IMR-90 (cell line): ENCODE data around the gene CDK2AP2. TPM values are rescaled to one million over a fixed set of nuclear protein-coding genes. Genes with fewer than 3 reads are reported as not detected.

ENCODE experiments used
- ATAC-seq: fragments of 200-7000 bp; cut with Tn5 transposase; 2 replicates; pipeline ENCODE4 v1.9.1; 2020; ENCODE audit warnings: low read depth, mild to moderate bottlenecking, moderate library complexity
- BruUV-seq: library from RNA; stranded (reverse); fragments of 400-500 nt; replicated peaks from 2 replicates; lab custom pipeline; 2021; lab: Mats Ljungman, UMichigan
- CTCF ChIA-PET: fragments of 300-600 bp; formaldehyde crosslinking; extraction: SDS; loops from one replicate; lab custom pipeline; 2021; ENCODE audit warnings: antibody characterized with exemption; lab: Yijun Ruan, JAX
- POLR2A ChIA-PET: fragments of 300-600 bp; sonication (Branson Sonifier 250); formaldehyde crosslinking; loops from one replicate; lab custom pipeline; 2022; ENCODE audit warnings: antibody characterized with exemption; ENCODE audit not compliant: unreplicated experiment; lab: Charles Lee
- DNase-seq: peaks from one replicate; pipeline ENCODE4 v3.0.0; 2013
- H2AFZ ChIP-seq: replicated peaks from 2 replicates; pipeline ENCODE3; 2013; ENCODE audit warnings: low read length, mild to moderate bottlenecking; ENCODE audit not compliant: poor library complexity
- H2AK5ac ChIP-seq: 2 replicates; pipeline ENCODE4 v1.6.1; 2013; ENCODE audit warnings: low read depth, low read length, inconsistent platforms
- H2AK9ac ChIP-seq: replicated peaks from 2 replicates; pipeline ENCODE3; 2013; ENCODE audit warnings: mild to moderate bottlenecking, low read depth, low read length, moderate library complexity; ENCODE audit not compliant: poor library complexity
- H2BK120ac ChIP-seq: 2 replicates; pipeline ENCODE4 v1.6.1; 2013; ENCODE audit warnings: low read depth, low read length, inconsistent platforms
- H2BK15ac ChIP-seq: 3 replicates; pipeline ENCODE4 v1.6.1; 2013; ENCODE audit warnings: low read depth, low read length, inconsistent platforms
- H2BK20ac ChIP-seq: 2 replicates; pipeline ENCODE4 v1.6.1; 2013; ENCODE audit warnings: low read depth, mild to moderate bottlenecking, inconsistent platforms, low read length, moderate library complexity
- H2BK5ac ChIP-seq: 2 replicates; pipeline ENCODE4 v1.6.1; 2013; ENCODE audit warnings: mild to moderate bottlenecking, low read depth, low read length, inconsistent platforms; ENCODE audit not compliant: poor library complexity, severe bottlenecking
- H3K14ac ChIP-seq: replicated peaks from 2 replicates; pipeline ENCODE4 v1.6.1; 2013; ENCODE audit warnings: low read depth, low read length, inconsistent platforms
- H3K18ac ChIP-seq: 2 replicates; pipeline ENCODE4 v1.6.1; 2013; ENCODE audit warnings: low read depth, low read length, control low read depth
- H3K23ac ChIP-seq: 2 replicates; pipeline ENCODE4 v1.6.1; 2013; ENCODE audit warnings: low read depth, low read length, inconsistent platforms
- H3K27ac ChIP-seq: 2 replicates; pipeline ENCODE4 v1.5.1; 2013; ENCODE audit warnings: mild to moderate bottlenecking, control low read depth, low read length; ENCODE audit not compliant: insufficient read depth
- H3K27me3 ChIP-seq: 2 replicates; pipeline ENCODE4 v1.6.1; 2013; ENCODE audit warnings: low read length; ENCODE audit not compliant: control insufficient read depth, insufficient read depth
- H3K36me3 ChIP-seq: 2 replicates; pipeline ENCODE4 v1.6.1; 2013; ENCODE audit warnings: low read length, mixed read lengths; ENCODE audit not compliant: control insufficient read depth, insufficient read depth
- H3K4ac ChIP-seq: 2 replicates; pipeline ENCODE4 v1.6.1; 2013; ENCODE audit warnings: low read depth, low read length, inconsistent platforms
- H3K4me1 ChIP-seq: 2 replicates; pipeline ENCODE4 v1.6.1; 2013; ENCODE audit warnings: low read length, mixed read lengths; ENCODE audit not compliant: control insufficient read depth, insufficient read depth
- H3K4me2 ChIP-seq: 2 replicates; pipeline ENCODE4 v1.6.1; 2013; ENCODE audit warnings: low read depth, mild to moderate bottlenecking, control low read depth, low read length, moderate library complexity
- H3K4me3 ChIP-seq: 2 replicates; pipeline ENCODE4 v1.5.1; 2013; ENCODE audit warnings: low read depth, mild to moderate bottlenecking, control low read depth, low read length, moderate library complexity; ENCODE audit not compliant: insufficient read depth
- H3K56ac ChIP-seq: 2 replicates; pipeline ENCODE4 v1.6.1; 2013; ENCODE audit warnings: low read length, inconsistent platforms; ENCODE audit not compliant: insufficient read depth; ENCODE audit errors: extremely low read depth
- H3K79me1 ChIP-seq, 2 experiments: 2 replicates each; pipeline ENCODE4 v1.6.1; 2013; ENCODE audit warnings: low read length in 2 of 2, inconsistent platforms in 1 of 2, low read depth in 1 of 2
- H3K9ac ChIP-seq: 2 replicates; pipeline ENCODE4 v1.6.1; 2013; ENCODE audit warnings: low read depth, low read length, control low read depth
- H3K9me1 ChIP-seq: 2 replicates; pipeline ENCODE4 v1.6.1; 2013; ENCODE audit warnings: low read length, inconsistent platforms; ENCODE audit not compliant: insufficient read depth
- H3K9me3 ChIP-seq: 2 replicates; pipeline ENCODE4 v1.6.1; 2013; ENCODE audit warnings: low read length; ENCODE audit not compliant: control insufficient read depth, insufficient read depth
- H4K20me1 ChIP-seq: 2 replicates; pipeline ENCODE4 v1.6.1; 2013; ENCODE audit warnings: low read length, inconsistent platforms; ENCODE audit not compliant: insufficient read depth
- H4K5ac ChIP-seq: 2 replicates; pipeline ENCODE4 v1.6.1; 2013; ENCODE audit warnings: mild to moderate bottlenecking, low read depth, low read length, control low read depth
- H4K8ac ChIP-seq, 2 experiments: 2 replicates each; pipeline ENCODE4 v1.6.1; 2013; ENCODE audit warnings: low read depth in 2 of 2, low read length in 2 of 2, control low read depth in 1 of 2, inconsistent platforms in 1 of 2
- H4K91ac ChIP-seq: 2 replicates; pipeline ENCODE4 v1.6.1; 2013; ENCODE audit warnings: low read depth, low read length, inconsistent platforms; ENCODE audit not compliant: insufficient read depth
- BHLHE40 ChIP-seq: fragments of 150-350 bp; IDR thresholded peaks from 2 replicates; pipeline ENCODE4 v1.6.1; 2016; ENCODE audit warnings: mild to moderate bottlenecking, low read depth, low read length
- CEBPB ChIP-seq: IDR thresholded peaks from 2 replicates; pipeline ENCODE4 v1.6.1; 2012; ENCODE audit warnings: low read depth, low read length, improper control_type of control experiment
- CHD1 ChIP-seq: IDR thresholded peaks from 2 replicates; pipeline ENCODE4 v1.6.1; 2012; ENCODE audit warnings: low read depth, low read length, improper control_type of control experiment
- FOS ChIP-seq: fragments of 150-350 bp; IDR thresholded peaks from 2 replicates; pipeline ENCODE4 v1.6.1; 2016; ENCODE audit warnings: low read depth, low read length
- MXI1 ChIP-seq: IDR thresholded peaks from 2 replicates; pipeline ENCODE4 v1.6.1; 2012; ENCODE audit warnings: low read depth, mild to moderate bottlenecking, low read length, moderate library complexity, borderline replicate concordance
- RAD21 ChIP-seq: IDR thresholded peaks from 2 replicates; pipeline ENCODE4 v1.6.1; 2012; ENCODE audit warnings: low read length, improper control_type of control experiment
- RCOR1 ChIP-seq: IDR thresholded peaks from 2 replicates; pipeline ENCODE4 v1.6.1; 2012; ENCODE audit warnings: mild to moderate bottlenecking, low read length, improper control_type of control experiment; ENCODE audit not compliant: insufficient replicate concordance
- SMC3 ChIP-seq: fragments of 150-350 bp; IDR thresholded peaks from 2 replicates; pipeline ENCODE4 v1.6.1; 2016; ENCODE audit warnings: low read depth, mild to moderate bottlenecking, antibody characterized with exemption, low read length, moderate library complexity
- WGBS, 2 experiments: methylation state at CpG; one replicate each; pipeline versions ENCODE4 v1.1.5 to v1.1.7; 2013; ENCODE audit warnings: missing lambda C conversion rate in 2 of 2; ENCODE audit not compliant: insufficient read length in 1 of 2; ENCODE audit errors: extremely low coverage in 2 of 2; 5-methylcytosine and 5-hydroxymethylcytosine counted together
- dilution Hi-C: fragments of 300-500 bp; cut with HindIII; formaldehyde crosslinking; loops from one replicate; pipeline ENCODE4 v1.14.3; 2018; ENCODE audit warnings: low sequenced_read_pairs; ENCODE audit not compliant: unreplicated experiment
- in situ Hi-C: fragments of 300-500 bp; cut with MboI; formaldehyde crosslinking; loops from 3 replicates; pipeline ENCODE4 v1.14.3; 2019; ENCODE audit warnings: low sequenced_read_pairs, inconsistent platforms, mixed read lengths
- intact Hi-C: fragments of 100-400 bp; cut with micrococcal nuclease; formaldehyde crosslinking; loops from 2 replicates; pipeline ENCODE4 v1.10.0; 2022
- polyA plus RNA-seq, 3 experiments: library from polyadenylated mRNA; depleted of rRNA; stranded (reverse); fragments of >200 nt; gene quantifications; 2 replicates each; pipeline ENCODE4 v1.2.3, GENCODE V29; 2012; ENCODE audit warnings: low replicate concordance in 1 of 3
- total RNA-seq: library from RNA; depleted of rRNA; stranded (reverse); fragments of >200 nt; gene quantifications from 2 replicates; pipeline ENCODE4 v1.2.3, GENCODE V29; 2012
- TF ChIP-seq, protein P1 (sequence below): fragments of 150-350 bp; IDR thresholded peaks from 2 replicates; pipeline ENCODE4 v1.6.1; 2017; ENCODE audit warnings: mild to moderate bottlenecking, antibody characterized with exemption, low read length, low read depth

Gene CDK2AP2
- total and polyA plus RNA-seq, 2 of the 4 experiments (the other 2 are of a cell fraction) = 8.1 to 44.7 TPM

- no peak for DNase-seq
- no peak overlapping the region for H4K91ac ChIP-seq
- H3K14ac ChIP-seq = no peak overlapping the region
- TF ChIP-seq BHLHE40 (no peak), RAD21 (no peak), SMC3 (no peak), CEBPB (no peak), CHD1 (no peak), FOS (no peak), MXI1 (no peak), RCOR1 (no peak)
- TF ChIP-seq, protein P1, sequence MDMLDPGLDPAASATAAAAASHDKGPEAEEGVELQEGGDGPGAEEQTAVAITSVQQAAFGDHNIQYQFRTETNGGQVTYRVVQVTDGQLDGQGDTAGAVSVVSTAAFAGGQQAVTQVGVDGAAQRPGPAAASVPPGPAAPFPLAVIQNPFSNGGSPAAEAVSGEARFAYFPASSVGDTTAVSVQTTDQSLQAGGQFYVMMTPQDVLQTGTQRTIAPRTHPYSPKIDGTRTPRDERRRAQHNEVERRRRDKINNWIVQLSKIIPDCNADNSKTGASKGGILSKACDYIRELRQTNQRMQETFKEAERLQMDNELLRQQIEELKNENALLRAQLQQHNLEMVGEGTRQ = no peak
- no peaks in the 10 kb centered on the region for H3K9me1 ChIP-seq
- dilution Hi-C loops = no loop called here
- no peak for ATAC-seq
- H2BK20ac ChIP-seq = no peak overlapping the region
- no peak overlapping the region for H3K56ac ChIP-seq
- H3K23ac ChIP-seq = no peak overlapping the region
- no peaks in the 10 kb centered on the region for H3K4me1 ChIP-seq
- H4K8ac ChIP-seq = no peak overlapping the region
- CTCF ChIA-PET = no interaction called here
- H4K20me1 ChIP-seq = no peaks in the 10 kb centered on the region
- no peak overlapping the region for H2AK9ac ChIP-seq
- no peak overlapping the region for H2AK5ac ChIP-seq
- H3K4me2 ChIP-seq = no peak overlapping the region
- H2BK5ac ChIP-seq = no peak overlapping the region
- H3K9ac ChIP-seq = no peak overlapping the region
- H2AFZ ChIP-seq = no peak overlapping the region
- no peak overlapping the region for H2BK120ac ChIP-seq
- no peaks in the 10 kb centered on the region for H3K9me3 ChIP-seq
- BruUV-seq = no TSS peak
- H4K5ac ChIP-seq = no peak overlapping the region
- POLR2A ChIA-PET = no interaction called here
- WGBS, 2 experiments = 87% methylated on average over 12 of the region's 19 CpGs; no CpG with 5 or more reads in 1 of the 2 experiments
- no peaks in the 10 kb centered on the region for H3K36me3 ChIP-seq
- intact Hi-C loops = no loop called here
- no peak overlapping the region for H3K18ac ChIP-seq
- no peak overlapping the region for H2BK15ac ChIP-seq
- no peak overlapping the region for H3K27ac ChIP-seq
- peaks cover 22% of the 10 kb centered on the region for H3K27me3 ChIP-seq
- no peak overlapping the region for H3K4me3 ChIP-seq
- no peak overlapping the region for H3K4ac ChIP-seq
- H3K79me1 ChIP-seq = no peaks in the 10 kb centered on the region
- in situ Hi-C loops = no loop called here
Measured at GRCh38 chr11:67458266-67458665, 49.7 kb downstream of the CDK2AP2 start.
